Measurements from ENCODE around the gene RASD1.

The RASD1 gene

GRCh38 chr17:17527956-17528500 is 31.8 kb upstream of the RASD1 start:
- intact Hi-C loops (cut with DNase I) = no loop called here
- DNase-seq = no peak

GRCh38 chr17:17527534-17527933 is 31.3 kb upstream of the RASD1 start:
- intact Hi-C loops (cut with DNase I) = no loop called here
- no peak for DNase-seq

- DNase-seq = no peak
- intact Hi-C loops (cut with DNase I) = no loop called here
Measured at GRCh38 chr17:17526369-17526768, 30.2 kb upstream of the RASD1 start.

GRCh38 chr17:17525956-17526355 is 29.8 kb upstream of the RASD1 start:
- intact Hi-C loops (cut with DNase I) = no loop called here
- DNase-seq = no peak

GRCh38 chr17:17525311-17525710 is 29.1 kb upstream of the RASD1 start:
- intact Hi-C loops (cut with DNase I) = no loop called here
- no peak for DNase-seq

GRCh38 chr17:17523731-17524490 is 27.7 kb upstream of the RASD1 start:
- intact Hi-C loops (cut with DNase I) = no loop called here
- no peak for DNase-seq

GRCh38 chr17:17523001-17523730 is 27.0 kb upstream of the RASD1 start:
- intact Hi-C loops (cut with DNase I) = no loop called here
- no peak for DNase-seq

- intact Hi-C loops (cut with DNase I) = no loop called here
- no peak for DNase-seq
Measured at GRCh38 chr17:17520599-17521232, 24.5 kb upstream of the RASD1 start.

GRCh38 chr17:17519886-17520285 is 23.7 kb upstream of the RASD1 start:
- no peak for DNase-seq
- intact Hi-C loops (cut with DNase I) = no loop called here

- DNase-seq = peak in 1 of 10 donors; percentile 59
- intact Hi-C loops (cut with DNase I) = no loop called here
Measured at GRCh38 chr17:17518951-17519350, 22.8 kb upstream of the RASD1 start.

- intact Hi-C loops (cut with DNase I) = no loop called here
- peak in 1 of 10 donors; percentile 64 for DNase-seq
Measured at GRCh38 chr17:17518014-17518413, 21.8 kb upstream of the RASD1 start.

- DNase-seq = peak in 1 of 10 donors; percentile 61
- intact Hi-C loops (cut with DNase I) = no loop called here
Measured at GRCh38 chr17:17516941-17517720, 20.9 kb upstream of the RASD1 start.

GRCh38 chr17:17515934-17516930 is 20.0 kb upstream of the RASD1 start:
- intact Hi-C loops (cut with DNase I) = no loop called here
- peak in 1 of 10 donors; percentile 62 for DNase-seq

GRCh38 chr17:17514993-17515933 is 19.1 kb upstream of the RASD1 start:
- intact Hi-C loops (cut with DNase I) = no loop called here
- peak in 2 of 10 donors; percentile 17 to 79 for DNase-seq

- intact Hi-C loops (cut with DNase I) = no loop called here
- DNase-seq = peak in 4 of 10 donors; percentile 8 to 84 (median 64)
Measured at GRCh38 chr17:17514361-17514992, 18.3 kb upstream of the RASD1 start.

- peak in 2 of 10 donors; percentile 30 to 56 for DNase-seq
- intact Hi-C loops (cut with DNase I) = no loop called here
Measured at GRCh38 chr17:17513626-17514025, 17.4 kb upstream of the RASD1 start.

- peak in 3 of 10 donors; percentile 49 to 59 (median 56) for DNase-seq
- intact Hi-C loops (cut with DNase I) = no loop called here
Measured at GRCh38 chr17:17512866-17513265, 16.7 kb upstream of the RASD1 start.
